ENCODE data around the gene SCAMP4. TPM values are rescaled to one million over a fixed set of nuclear protein-coding genes. Genes with fewer than 3 reads are reported as not detected.

SCAMP4 gene
- total RNA-seq, 2 experiments from 2014 or later: 31.0 to 35.0 TPM

GRCh38 chr19:1944088-1944915 is 39.1 kb downstream of the SCAMP4 start:
- H3K9me3 Mint-ChIP-seq: no peaks in the 10 kb centered on the region
- no peaks in the 10 kb centered on the region for H3K27me3 Mint-ChIP-seq
- DNase-seq: no peak
- peaks cover 2% of the 10 kb centered on the region for H3K36me3 Mint-ChIP-seq
- H3K27ac Mint-ChIP-seq: no peak overlapping the region
- peak overlapping the region; percentile 25 for H3K4me3 Mint-ChIP-seq
- peaks cover 28% of the 10 kb centered on the region for H3K4me1 Mint-ChIP-seq

- peaks cover 2% of the 10 kb centered on the region for H3K36me3 Mint-ChIP-seq
- no peak for DNase-seq
- no peaks in the 10 kb centered on the region for H3K9me3 Mint-ChIP-seq
- peaks cover 22% of the 10 kb centered on the region for H3K4me1 Mint-ChIP-seq
- H3K4me3 Mint-ChIP-seq: no peak overlapping the region
- H3K27ac Mint-ChIP-seq: no peak overlapping the region
- no peaks in the 10 kb centered on the region for H3K27me3 Mint-ChIP-seq
Measured at GRCh38 chr19:1944916-1945561, 39.8 kb downstream of the SCAMP4 start.

- H3K9me3 Mint-ChIP-seq: no peaks in the 10 kb centered on the region
- H3K36me3 Mint-ChIP-seq: peaks cover 2% of the 10 kb centered on the region
- H3K4me3 Mint-ChIP-seq: no peak overlapping the region
- peaks cover 18% of the 10 kb centered on the region for H3K4me1 Mint-ChIP-seq
- H3K27ac Mint-ChIP-seq: no peak overlapping the region
- H3K27me3 Mint-ChIP-seq: no peaks in the 10 kb centered on the region
- no peak for DNase-seq
Measured at GRCh38 chr19:1945899-1946298, 40.7 kb downstream of the SCAMP4 start.

GRCh38 chr19:1947651-1948209 is 42.5 kb downstream of the SCAMP4 start:
- no peak overlapping the region for H3K27ac Mint-ChIP-seq
- no peak overlapping the region for H3K4me3 Mint-ChIP-seq
- H3K36me3 Mint-ChIP-seq: peaks cover 2% of the 10 kb centered on the region
- no peak for DNase-seq
- peaks cover 17% of the 10 kb centered on the region for H3K4me1 Mint-ChIP-seq
- H3K9me3 Mint-ChIP-seq: no peaks in the 10 kb centered on the region
- no peaks in the 10 kb centered on the region for H3K27me3 Mint-ChIP-seq

GRCh38 chr19:1949304-1950101 is 44.3 kb downstream of the SCAMP4 start:
- no peak overlapping the region for H3K27ac Mint-ChIP-seq
- no peaks in the 10 kb centered on the region for H3K27me3 Mint-ChIP-seq
- peaks cover 2% of the 10 kb centered on the region for H3K36me3 Mint-ChIP-seq
- peaks cover 9% of the 10 kb centered on the region for H3K4me1 Mint-ChIP-seq
- H3K9me3 Mint-ChIP-seq: no peaks in the 10 kb centered on the region
- H3K4me3 Mint-ChIP-seq: no peak overlapping the region
- no peak for DNase-seq

GRCh38 chr19:1950640-1951039 is 45.4 kb downstream of the SCAMP4 start:
- no peak for DNase-seq
- no peak overlapping the region for H3K27ac Mint-ChIP-seq
- no peak overlapping the region for H3K4me3 Mint-ChIP-seq
- no peaks in the 10 kb centered on the region for H3K9me3 Mint-ChIP-seq
- no peaks in the 10 kb centered on the region for H3K27me3 Mint-ChIP-seq
- H3K36me3 Mint-ChIP-seq: peaks cover 2% of the 10 kb centered on the region
- H3K4me1 Mint-ChIP-seq: peaks cover 7% of the 10 kb centered on the region

- peaks cover 5% of the 10 kb centered on the region for H3K4me1 Mint-ChIP-seq
Measured at GRCh38 chr19:1952635-1953034, 47.4 kb downstream of the SCAMP4 start.

GRCh38 chr19:1953037-1953436 is 47.8 kb downstream of the SCAMP4 start:
- Mint-ChIP-seq H3K9me3 (no peaks in the 10 kb centered on the region), H3K27ac (no peak overlapping the region), H3K4me3 (no peak overlapping the region), H3K27me3 (no peaks in the 10 kb centered on the region), H3K36me3 (no peaks in the 10 kb centered on the region), H3K4me1 (peaks cover 5% of the 10 kb centered on the region)
- no peak for DNase-seq

More at GRCh38 chr19:1952635-1953034, 47.4 kb downstream of the SCAMP4 start:
- no peak overlapping the region for H3K27ac Mint-ChIP-seq
- no peak for DNase-seq
- no peaks in the 10 kb centered on the region for H3K27me3 Mint-ChIP-seq
- no peak overlapping the region for H3K4me3 Mint-ChIP-seq
- no peaks in the 10 kb centered on the region for H3K36me3 Mint-ChIP-seq
- no peaks in the 10 kb centered on the region for H3K9me3 Mint-ChIP-seq

- H3K9me3 Mint-ChIP-seq: no peaks in the 10 kb centered on the region
- H3K4me1 Mint-ChIP-seq: peaks cover 5% of the 10 kb centered on the region
- no peak for DNase-seq
- H3K27ac Mint-ChIP-seq: no peak overlapping the region
- no peak overlapping the region for H3K4me3 Mint-ChIP-seq
- no peaks in the 10 kb centered on the region for H3K36me3 Mint-ChIP-seq
- H3K27me3 Mint-ChIP-seq: no peaks in the 10 kb centered on the region
Measured at GRCh38 chr19:1953441-1954094, 48.4 kb downstream of the SCAMP4 start.

GRCh38 chr19:1954532-1954933 is 49.3 kb downstream of the SCAMP4 start:
- Mint-ChIP-seq H3K4me1 (peaks cover 2% of the 10 kb centered on the region), H3K9me3 (no peaks in the 10 kb centered on the region), H3K27ac (no peak overlapping the region), H3K27me3 (no peaks in the 10 kb centered on the region), H3K4me3 (no peak overlapping the region), H3K36me3 (no peaks in the 10 kb centered on the region)
- no peak for DNase-seq

GRCh38 chr19:1955171-1956121 is 50.2 kb downstream of the SCAMP4 start:
- H3K27me3 Mint-ChIP-seq: no peaks in the 10 kb centered on the region
- peaks cover 3% of the 10 kb centered on the region for H3K4me1 Mint-ChIP-seq
- no peaks in the 10 kb centered on the region for H3K36me3 Mint-ChIP-seq
- no peaks in the 10 kb centered on the region for H3K9me3 Mint-ChIP-seq
- no peak overlapping the region for H3K4me3 Mint-ChIP-seq
- no peak for DNase-seq
- no peak overlapping the region for H3K27ac Mint-ChIP-seq

GRCh38 chr19:1956122-1956494 is 50.9 kb downstream of the SCAMP4 start:
- Mint-ChIP-seq H3K36me3 (no peaks in the 10 kb centered on the region), H3K4me3 (no peak overlapping the region), H3K27me3 (no peaks in the 10 kb centered on the region), H3K9me3 (no peaks in the 10 kb centered on the region), H3K27ac (no peak overlapping the region), H3K4me1 (peaks cover 4% of the 10 kb centered on the region)
- no peak for DNase-seq

- Mint-ChIP-seq H3K27ac (no peak overlapping the region), H3K36me3 (no peaks in the 10 kb centered on the region), H3K9me3 (no peaks in the 10 kb centered on the region), H3K4me3 (no peak overlapping the region), H3K27me3 (no peaks in the 10 kb centered on the region), H3K4me1 (peaks cover 4% of the 10 kb centered on the region)
- no peak for DNase-seq
Measured at GRCh38 chr19:1956868-1957492, 51.8 kb downstream of the SCAMP4 start.
